Measurements from ENCODE around the gene GRAMD1A.

GRAMD1A gene

GRCh38 chr19:35032356-35032865 is 32.3 kb downstream of the GRAMD1A start:
- TF ChIP-seq CTCF (IDR thresholded peaks at IDR 0.05; ENCODE audit: low read depth, low read length) = no peak
- DNase-seq (ENCODE audit: extremely low read depth, low read depth) = no peak

GRCh38 chr19:35033067-35034004 is 33.2 kb downstream of the GRAMD1A start:
- TF ChIP-seq CTCF (IDR thresholded peaks at IDR 0.05; ENCODE audit: low read depth, low read length) = no peak
- no peak for DNase-seq (ENCODE audit: extremely low read depth, low read depth)

- DNase-seq (ENCODE audit: extremely low read depth, low read depth) = no peak
- no peak for TF ChIP-seq CTCF (IDR thresholded peaks at IDR 0.05; ENCODE audit: low read depth, low read length)
Measured at GRCh38 chr19:35034005-35034502, 33.9 kb downstream of the GRAMD1A start.

GRCh38 chr19:35034588-35035382 is 34.7 kb downstream of the GRAMD1A start:
- TF ChIP-seq CTCF (IDR thresholded peaks at IDR 0.05; ENCODE audit: low read depth, low read length) = no peak

GRCh38 chr19:35037716-35038622 is 37.8 kb downstream of the GRAMD1A start:
- DNase-seq (ENCODE audit: extremely low read depth, low read depth) = no peak
- no peak for TF ChIP-seq CTCF (IDR thresholded peaks at IDR 0.05; ENCODE audit: low read depth, low read length)

More at GRCh38 chr19:35034588-35035382, 34.7 kb downstream of the GRAMD1A start:
- no peak for DNase-seq (ENCODE audit: extremely low read depth, low read depth)

- no peak for DNase-seq (ENCODE audit: extremely low read depth, low read depth)
- TF ChIP-seq CTCF (IDR thresholded peaks at IDR 0.05; ENCODE audit: low read depth, low read length) = no peak
Measured at GRCh38 chr19:35038623-35039512, 38.7 kb downstream of the GRAMD1A start.

Measured in AG09319 (cell line).